ENCODE measurements around the gene KIAA1217.

The KIAA1217 gene

GRCh38 chr10:24589265-24589664 lies 380.3 kb downstream of the KIAA1217 start:
- DNase-seq (ENCODE audit: low read depth in 3 of 3) = no peak

- no peak for DNase-seq (ENCODE audit: low read depth in 3 of 3)
Observed at GRCh38 chr10:24590697-24591457, 381.9 kb downstream of the KIAA1217 start.

- DNase-seq (ENCODE audit: low read depth in 3 of 3) = no peak
Observed at GRCh38 chr10:24596217-24596930, 387.4 kb downstream of the KIAA1217 start.

GRCh38 chr10:24597426-24597825 lies 388.5 kb downstream of the KIAA1217 start:
- DNase-seq (ENCODE audit: low read depth in 3 of 3) = no peak

All from stimulated activated CD4-positive, alpha-beta T cell treated with anti-CD3 and anti-CD28 coated beads, TNF-alpha, amount 100 ng/mL, for 24 hours (primary cell).